GM10266 (cell line): ENCODE measurements around the gene RBL2.

Experiments used
- DNase-seq: peaks from one replicate; pipeline ENCODE4 v3.0.0; 2012; ENCODE audit errors: extremely low spot score
- TF ChIP-seq, protein P1 (sequence below): IDR thresholded peaks from 2 replicates; pipeline ENCODE4 v1.5.1; 2012; ENCODE audit warnings: mild to moderate bottlenecking, low read depth; ENCODE audit not compliant: control insufficient read depth, insufficient read depth; ENCODE audit errors: missing control alignments

RBL2 gene

GRCh38 chr16:53515259-53515658 lies 81.0 kb downstream of the RBL2 start:
- TF ChIP-seq, protein P1, sequence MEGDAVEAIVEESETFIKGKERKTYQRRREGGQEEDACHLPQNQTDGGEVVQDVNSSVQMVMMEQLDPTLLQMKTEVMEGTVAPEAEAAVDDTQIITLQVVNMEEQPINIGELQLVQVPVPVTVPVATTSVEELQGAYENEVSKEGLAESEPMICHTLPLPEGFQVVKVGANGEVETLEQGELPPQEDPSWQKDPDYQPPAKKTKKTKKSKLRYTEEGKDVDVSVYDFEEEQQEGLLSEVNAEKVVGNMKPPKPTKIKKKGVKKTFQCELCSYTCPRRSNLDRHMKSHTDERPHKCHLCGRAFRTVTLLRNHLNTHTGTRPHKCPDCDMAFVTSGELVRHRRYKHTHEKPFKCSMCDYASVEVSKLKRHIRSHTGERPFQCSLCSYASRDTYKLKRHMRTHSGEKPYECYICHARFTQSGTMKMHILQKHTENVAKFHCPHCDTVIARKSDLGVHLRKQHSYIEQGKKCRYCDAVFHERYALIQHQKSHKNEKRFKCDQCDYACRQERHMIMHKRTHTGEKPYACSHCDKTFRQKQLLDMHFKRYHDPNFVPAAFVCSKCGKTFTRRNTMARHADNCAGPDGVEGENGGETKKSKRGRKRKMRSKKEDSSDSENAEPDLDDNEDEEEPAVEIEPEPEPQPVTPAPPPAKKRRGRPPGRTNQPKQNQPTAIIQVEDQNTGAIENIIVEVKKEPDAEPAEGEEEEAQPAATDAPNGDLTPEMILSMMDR = no peak
- no peak for DNase-seq

DNA sequence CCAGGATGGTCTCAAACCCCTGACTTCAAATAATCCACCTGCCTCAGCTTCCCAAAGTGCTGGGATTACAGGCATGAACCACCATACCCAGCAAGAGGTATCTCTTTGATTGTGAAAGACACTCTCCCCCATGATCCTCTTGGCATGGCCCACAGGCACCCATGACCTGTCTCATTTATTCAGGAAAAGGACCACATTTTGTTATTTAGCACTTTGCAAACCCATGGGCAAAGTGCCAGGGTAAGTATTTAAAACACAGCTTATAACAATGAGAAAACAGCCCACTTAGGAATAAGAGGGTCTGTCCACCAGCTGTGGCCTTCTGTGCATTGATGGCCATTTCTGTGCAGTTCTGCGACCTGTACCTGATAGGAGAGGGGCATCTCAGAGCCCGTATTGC lies 81.5 kb downstream of the RBL2 start:
- TF ChIP-seq, protein P1 = no peak
- DNase-seq = no peak

DNA sequence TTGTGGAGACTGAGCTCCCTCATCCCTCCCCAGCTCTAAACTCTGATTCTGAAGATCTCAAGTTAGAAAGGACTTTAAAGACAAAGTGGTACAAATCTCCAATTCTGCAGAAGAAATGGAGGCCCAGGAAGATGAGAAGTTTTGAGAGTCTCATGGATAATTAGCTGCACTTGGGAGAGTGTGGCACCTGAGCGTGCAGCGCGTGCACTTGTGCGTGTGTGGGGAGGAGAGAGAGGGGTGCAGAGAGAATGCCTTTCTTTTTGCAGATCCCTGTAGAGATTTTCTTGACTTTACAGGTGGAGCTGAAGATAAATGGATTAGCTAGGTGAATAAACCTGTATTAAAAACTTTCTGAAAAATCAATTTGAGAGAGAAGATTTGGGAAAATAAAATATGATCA lies 83.6 kb downstream of the RBL2 start:
- TF ChIP-seq, protein P1 = no peak
- DNase-seq = no peak

DNA sequence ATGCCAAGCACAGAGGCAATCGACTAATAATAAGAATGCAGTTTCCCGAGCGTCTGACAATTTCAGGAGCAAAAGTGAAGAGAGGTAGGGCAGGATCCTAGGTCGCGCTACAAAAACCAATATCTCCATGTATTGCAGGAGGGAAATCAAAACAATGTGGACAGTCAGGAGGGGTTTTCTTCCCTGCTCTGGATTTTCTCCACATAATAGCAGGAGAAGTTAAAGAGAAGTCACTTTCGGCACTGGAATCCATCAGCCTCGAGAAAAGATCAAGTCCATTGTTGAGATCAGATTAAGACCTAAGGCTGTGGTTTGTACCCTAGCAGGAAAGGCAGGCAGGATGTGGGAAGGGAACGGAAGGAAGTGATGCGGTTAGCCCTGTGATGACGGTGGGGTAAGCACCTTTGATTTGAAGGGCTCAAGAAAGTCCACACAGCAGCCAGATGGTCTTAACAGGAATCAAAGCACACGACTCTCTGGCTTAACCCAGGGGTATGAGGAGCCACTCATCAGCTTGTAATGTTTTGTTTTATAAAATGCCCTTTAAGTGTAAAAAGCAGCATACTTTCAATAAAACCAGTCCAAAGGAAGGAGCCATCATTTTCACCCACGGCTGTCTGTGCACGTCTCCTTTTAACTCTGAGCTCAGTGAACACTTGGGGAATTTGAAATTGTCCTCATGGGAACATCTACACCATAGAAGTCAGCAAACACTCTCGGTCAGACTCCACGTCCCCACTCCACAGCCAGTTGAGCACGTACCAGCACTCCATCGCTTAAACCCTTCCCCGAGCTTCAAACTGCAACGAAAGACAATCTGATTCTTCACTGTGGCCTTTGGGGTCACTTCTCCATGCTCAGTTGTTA lies 84.5 kb downstream of the RBL2 start:
- TF ChIP-seq, protein P1 = no peak
- DNase-seq = peak; percentile 75

- TF ChIP-seq, protein P1 = no peak
- DNase-seq = no peak
Measured at GRCh38 chr16:53519417-53520091, 85.3 kb downstream of the RBL2 start.

DNA sequence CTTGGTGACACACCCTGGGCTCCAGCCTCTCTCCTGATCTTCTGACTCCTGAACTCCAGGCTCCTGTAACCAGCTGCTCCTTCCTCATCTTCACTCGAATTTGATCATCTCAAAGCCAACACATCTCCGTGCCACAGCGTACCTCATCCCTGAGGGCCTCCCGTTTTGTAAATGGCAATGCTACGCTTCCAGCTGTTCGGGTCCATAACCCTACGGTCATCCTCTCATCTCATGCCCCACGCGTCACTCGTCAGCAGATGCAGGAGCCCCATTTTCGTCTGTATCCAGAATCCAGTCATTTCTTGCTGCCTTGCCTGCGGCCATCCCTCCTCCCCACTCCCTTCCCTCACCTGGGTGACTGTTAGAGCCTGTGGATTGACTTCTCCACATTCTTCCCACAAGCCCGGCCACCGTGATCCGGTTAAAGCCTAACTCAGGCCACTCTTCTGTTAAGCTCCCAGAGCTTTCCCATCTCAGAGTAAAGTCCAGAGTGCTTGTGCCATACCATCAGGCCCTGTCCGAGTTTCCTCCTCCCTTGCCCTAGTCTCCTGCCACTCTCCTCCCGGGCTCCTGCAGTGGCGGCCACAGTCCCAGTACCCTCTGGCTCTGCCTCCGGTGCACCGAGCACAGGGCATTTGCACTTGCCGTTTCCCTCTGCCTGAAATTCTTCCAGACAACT lies 89.0 kb downstream of the RBL2 start:
- no peak for DNase-seq
- TF ChIP-seq, protein P1 = no peak
